Body of pancreas (tissue), 4 donors: ENCODE results near the gene LPP. TPM values are rescaled to one million over a fixed set of nuclear protein-coding genes. Genes with fewer than 3 reads are reported as not detected.

Experiments used
- ATAC-seq: fragments of 150-250 bp; one replicate; pipeline ENCODE4 v1.9.1; 2016
- DNase-seq, 4 donors: peaks; one replicate each; pipeline ENCODE4 v3.0.0-alpha.2; 2019
- H3K27ac ChIP-seq, 4 donors: fragments of 200-600 bp; sonication (generic); 1 replicate in 3 of 4; 2 replicates in 1 of 4; pipeline versions ENCODE4 v1.5.1 to v1.6.1; 2016 to 2019; ENCODE audit warnings: mild to moderate bottlenecking in 1 of 4, mixed read lengths in 1 of 4, moderate library complexity in 1 of 4
- H3K27me3 ChIP-seq, 2 donors: fragments of 200-600 bp; sonication (generic); one replicate each; pipeline ENCODE4 v1.6.0; 2016; ENCODE audit warnings: mild to moderate bottlenecking in 1 of 2
- H3K36me3 ChIP-seq, 2 donors: fragments of 200-600 bp; sonication (generic); replicated peaks in 1 of 2; 2 replicates each; pipeline ENCODE4 v1.5.1; 2016; ENCODE audit warnings: low read depth in 2 of 2; ENCODE audit not compliant: insufficient read depth in 1 of 2
- H3K4me1 ChIP-seq: fragments of 200-600 bp; sonication (generic); one replicate; pipeline ENCODE4 v1.6.0; 2016
- H3K4me3 ChIP-seq, 2 donors: fragments of 200-600 bp; sonication (generic); 1 replicate in 1 of 2; 2 replicates in 1 of 2; pipeline ENCODE4 v1.5.1; 2016 to 2019
- H3K9me3 ChIP-seq, 3 donors: fragments of 200-600 bp; sonication (generic); 1 replicate in 2 of 3; 2 replicates in 1 of 3; pipeline ENCODE4 v1.5.1; 2016
- CTCF ChIP-seq, 7 experiments: fragments of 450-650 bp in 4 of 7; fragments of 200-600 bp in 3 of 7; sonication (generic) in 3 of 7; IDR thresholded peaks; one replicate each; pipeline ENCODE4 v1.5.1; 2016 to 2019; ENCODE audit warnings: antibody characterized with exemption in 7 of 7
- POLR2A ChIP-seq, 3 donors: fragments of 450-650 bp; IDR thresholded peaks; one replicate each; pipeline ENCODE4 v1.6.1; 2016; ENCODE audit warnings: antibody characterized with exemption in 3 of 3, mild to moderate bottlenecking in 2 of 3
- WGBS, 2 donors: methylation state at CpG; one replicate each; pipeline ENCODE4 v1.1.5; 2017; 5-methylcytosine and 5-hydroxymethylcytosine counted together
- intact Hi-C: fragments of 100-400 bp; cut with DNase I; formaldehyde crosslinking; loops from one replicate; pipeline ENCODE4 v1.15.1; 2023
- total RNA-seq, 2 donors: library from RNA; depleted of rRNA; stranded (reverse); fragments of >200 nt; gene quantifications; one replicate each; pipeline ENCODE4 v1.1.0, GENCODE V29; 2016

The LPP gene
- total RNA-seq, 2 donors from 2014 or later = 60.6 to 65.1 TPM

- no peaks in the 10 kb centered on the region for H3K36me3 ChIP-seq
- H3K27me3 ChIP-seq = no peaks in the 10 kb centered on the region
- peak in 3 of 4 donors; percentile 41 to 52 (median 43) for DNase-seq
- TF ChIP-seq CTCF (IDR thresholded peaks at IDR 0.05) (no peak), POLR2A (IDR thresholded peaks at IDR 0.05) (no peak)
- H3K4me1 ChIP-seq = peaks cover 53% of the 10 kb centered on the region
- intact Hi-C loops = no loop called here
- no peak overlapping the region for H3K4me3 ChIP-seq
- 2 to 9% methylated on average over 2 of the region's 2 CpGs for WGBS, 2 donors
- peak; percentile 51 for ATAC-seq
- H3K27ac ChIP-seq = peak overlapping the region; percentile 27 to 70 (median 44)
- no peaks in the 10 kb centered on the region for H3K9me3 ChIP-seq
Measured at GRCh38 chr3:188164248-188164687, 10.3 kb downstream of the LPP start.

- Histone ChIP-seq H3K27me3 (no peaks in the 10 kb centered on the region), H3K27ac (peak overlapping the region in 2 of 4 donors; percentile 5 to 31), H3K4me3 (no peak overlapping the region), H3K36me3 (no peaks in the 10 kb centered on the region), H3K9me3 (no peaks in the 10 kb centered on the region), H3K4me1 (peaks cover 44% of the 10 kb centered on the region)
- TF ChIP-seq POLR2A (IDR thresholded peaks at IDR 0.05) (no peak), CTCF (IDR thresholded peaks at IDR 0.05) (no peak)
- intact Hi-C loops = no loop called here
- ATAC-seq (no peak), DNase-seq (no peak)
- WGBS, 2 donors = 84 to 87% methylated on average over 9 of the region's 9 CpGs
Measured at GRCh38 chr3:188165596-188165995, 11.6 kb downstream of the LPP start.

GRCh38 chr3:188166441-188166840 lies 12.5 kb downstream of the LPP start:
- TF ChIP-seq CTCF (IDR thresholded peaks at IDR 0.05) (no peak), POLR2A (IDR thresholded peaks at IDR 0.05) (no peak)
- WGBS, 2 donors = 42 to 44% methylated on average over 3 of the region's 3 CpGs
- Histone ChIP-seq H3K27ac (peak overlapping the region in 2 of 4 donors; percentile 5 to 31), H3K9me3 (no peaks in the 10 kb centered on the region), H3K36me3 (no peaks in the 10 kb centered on the region), H3K27me3 (no peaks in the 10 kb centered on the region), H3K4me1 (peaks cover 52% of the 10 kb centered on the region), H3K4me3 (no peak overlapping the region)
- ATAC-seq (no peak), DNase-seq (no peak)
- intact Hi-C loops = no loop called here

GRCh38 chr3:188168186-188168585 lies 14.2 kb downstream of the LPP start:
- DNase-seq (no peak), ATAC-seq (no peak)
- TF ChIP-seq CTCF (IDR thresholded peaks at IDR 0.05) (no peak), POLR2A (IDR thresholded peaks at IDR 0.05) (no peak)
- Histone ChIP-seq H3K4me3 (no peak overlapping the region), H3K4me1 (peaks cover 54% of the 10 kb centered on the region), H3K36me3 (no peaks in the 10 kb centered on the region), H3K27ac (no peak overlapping the region), H3K27me3 (no peaks in the 10 kb centered on the region), H3K9me3 (no peaks in the 10 kb centered on the region)
- intact Hi-C loops = no loop called here
- 67 to 73% methylated on average over 3 of the region's 3 CpGs for WGBS, 2 donors

GRCh38 chr3:188168648-188169047 lies 14.7 kb downstream of the LPP start:
- H3K9me3 ChIP-seq = no peaks in the 10 kb centered on the region
- H3K27me3 ChIP-seq = no peaks in the 10 kb centered on the region
- H3K36me3 ChIP-seq = no peaks in the 10 kb centered on the region
- H3K4me3 ChIP-seq = no peak overlapping the region
- ATAC-seq (no peak), DNase-seq (no peak)
- peaks cover 50% of the 10 kb centered on the region for H3K4me1 ChIP-seq
- no peak overlapping the region for H3K27ac ChIP-seq
- intact Hi-C loops = no loop called here
- TF ChIP-seq POLR2A (IDR thresholded peaks at IDR 0.05) (no peak), CTCF (IDR thresholded peaks at IDR 0.05) (no peak)
